Fibroblast of the aortic adventitia (primary cell): ENCODE measurements around the gene KLHL10. TPM values are rescaled to one million over a fixed set of nuclear protein-coding genes. Genes with fewer than 3 reads are reported as not detected.

Source experiments
- DNase-seq: peaks from one replicate; pipeline ENCODE4 v3.0.0-alpha.2; 2010; ENCODE audit warnings: low read depth
- H3K4me3 ChIP-seq: 2 replicates; pipeline ENCODE4 v1.5.1; 2011; ENCODE audit warnings: low read depth, mild to moderate bottlenecking, control low read depth, low read length, moderate library complexity
- total RNA-seq: library from RNA; depleted of rRNA; stranded (reverse); fragments of >200 nt; gene quantifications from 2 replicates; pipeline ENCODE4 v1.2.3, GENCODE V29; 2012; ENCODE audit warnings: low replicate concordance
- TF ChIP-seq, protein P1 (sequence below): IDR thresholded peaks from 2 replicates; pipeline ENCODE4 v1.5.1; 2011; ENCODE audit warnings: mild to moderate bottlenecking, low read length, control low read depth, inconsistent platforms; ENCODE audit not compliant: insufficient read depth

Gene KLHL10
- total RNA-seq, 1 donor: 0.09 TPM

DNA sequence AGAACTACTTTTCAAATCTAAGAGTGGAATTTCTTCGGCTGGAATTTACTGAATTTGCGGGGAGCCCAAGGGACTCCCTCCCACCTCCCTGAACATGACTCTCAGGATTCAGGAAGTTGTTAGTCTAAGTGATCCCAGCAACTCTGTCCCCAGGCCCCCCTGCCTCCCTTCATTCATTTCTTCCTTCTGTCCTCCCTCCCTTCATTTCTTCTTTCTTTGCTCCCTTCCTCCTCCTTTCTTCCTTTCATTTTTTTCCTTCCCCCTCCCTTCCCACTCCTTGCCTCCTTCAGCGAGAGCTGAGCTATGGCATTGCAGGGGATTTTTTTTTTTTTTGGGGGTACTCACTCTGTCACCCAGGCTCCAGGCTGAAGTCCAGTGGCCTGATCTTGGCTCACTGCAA is 40.2 kb upstream of the KLHL10 start:
- no peak overlapping the region for H3K4me3 ChIP-seq
- TF ChIP-seq, protein P1, sequence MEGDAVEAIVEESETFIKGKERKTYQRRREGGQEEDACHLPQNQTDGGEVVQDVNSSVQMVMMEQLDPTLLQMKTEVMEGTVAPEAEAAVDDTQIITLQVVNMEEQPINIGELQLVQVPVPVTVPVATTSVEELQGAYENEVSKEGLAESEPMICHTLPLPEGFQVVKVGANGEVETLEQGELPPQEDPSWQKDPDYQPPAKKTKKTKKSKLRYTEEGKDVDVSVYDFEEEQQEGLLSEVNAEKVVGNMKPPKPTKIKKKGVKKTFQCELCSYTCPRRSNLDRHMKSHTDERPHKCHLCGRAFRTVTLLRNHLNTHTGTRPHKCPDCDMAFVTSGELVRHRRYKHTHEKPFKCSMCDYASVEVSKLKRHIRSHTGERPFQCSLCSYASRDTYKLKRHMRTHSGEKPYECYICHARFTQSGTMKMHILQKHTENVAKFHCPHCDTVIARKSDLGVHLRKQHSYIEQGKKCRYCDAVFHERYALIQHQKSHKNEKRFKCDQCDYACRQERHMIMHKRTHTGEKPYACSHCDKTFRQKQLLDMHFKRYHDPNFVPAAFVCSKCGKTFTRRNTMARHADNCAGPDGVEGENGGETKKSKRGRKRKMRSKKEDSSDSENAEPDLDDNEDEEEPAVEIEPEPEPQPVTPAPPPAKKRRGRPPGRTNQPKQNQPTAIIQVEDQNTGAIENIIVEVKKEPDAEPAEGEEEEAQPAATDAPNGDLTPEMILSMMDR: no peak
- no peak for DNase-seq

DNA sequence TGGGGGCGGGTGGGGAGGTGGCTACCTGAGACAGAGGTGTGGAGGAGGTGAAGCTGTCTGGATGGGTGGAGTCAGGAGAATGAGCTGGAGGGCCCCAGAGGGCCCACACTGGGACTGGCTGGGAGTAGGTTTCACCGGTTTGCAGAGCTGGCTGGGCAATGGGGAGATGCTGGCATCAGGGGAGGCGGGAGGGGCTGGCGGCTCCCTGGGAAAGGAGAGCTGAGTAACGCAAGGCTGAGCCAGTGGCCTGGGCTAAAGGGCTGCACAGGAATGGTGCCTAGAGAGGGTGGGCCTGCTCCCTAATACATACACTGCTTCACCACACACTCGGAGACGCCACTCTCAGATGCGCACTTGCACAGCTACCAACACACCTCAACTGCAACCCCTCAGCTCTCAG is 38.3 kb upstream of the KLHL10 start:
- no peak for DNase-seq
- no peak overlapping the region for H3K4me3 ChIP-seq
- TF ChIP-seq, protein P1: no peak

DNA sequence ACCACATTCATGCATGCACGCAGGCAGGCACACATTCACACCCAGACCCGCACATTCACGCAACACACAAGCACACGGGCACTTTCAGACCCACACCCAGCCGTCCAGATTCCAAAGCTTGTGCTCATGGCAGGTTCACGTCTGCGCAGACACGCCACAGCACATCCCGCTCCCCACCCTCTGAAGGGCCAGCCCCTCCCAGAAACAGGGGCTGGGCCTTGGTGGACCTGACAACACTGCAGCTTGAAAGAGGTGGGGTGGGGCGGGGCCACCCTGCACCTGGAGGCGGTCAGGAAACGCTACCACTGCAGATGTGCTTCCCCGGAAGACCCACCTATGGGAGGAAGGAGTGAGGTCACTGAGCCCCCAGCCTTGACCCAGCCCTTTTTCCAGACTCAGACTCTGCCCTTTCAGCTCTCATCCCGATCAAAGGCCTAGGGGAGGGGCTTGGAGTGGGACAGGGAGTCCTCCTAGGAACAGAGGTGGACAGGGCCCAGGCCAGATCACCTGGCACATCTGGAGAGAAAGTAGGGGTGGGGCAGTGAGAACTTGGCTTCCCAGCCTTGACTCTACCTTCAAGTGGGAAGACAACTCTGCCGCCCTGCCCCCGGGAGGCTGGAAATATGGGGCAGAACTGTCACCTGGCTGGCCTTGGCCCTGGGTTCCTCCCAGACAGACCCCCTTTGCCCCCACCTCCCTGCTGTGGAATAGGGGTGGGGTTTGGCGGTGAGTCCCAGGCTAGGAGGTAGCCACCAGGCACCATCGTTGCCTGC is 36.8 kb upstream of the KLHL10 start:
- H3K4me3 ChIP-seq: no peak overlapping the region
- TF ChIP-seq, protein P1: no peak
- peak; percentile 59 for DNase-seq

DNA sequence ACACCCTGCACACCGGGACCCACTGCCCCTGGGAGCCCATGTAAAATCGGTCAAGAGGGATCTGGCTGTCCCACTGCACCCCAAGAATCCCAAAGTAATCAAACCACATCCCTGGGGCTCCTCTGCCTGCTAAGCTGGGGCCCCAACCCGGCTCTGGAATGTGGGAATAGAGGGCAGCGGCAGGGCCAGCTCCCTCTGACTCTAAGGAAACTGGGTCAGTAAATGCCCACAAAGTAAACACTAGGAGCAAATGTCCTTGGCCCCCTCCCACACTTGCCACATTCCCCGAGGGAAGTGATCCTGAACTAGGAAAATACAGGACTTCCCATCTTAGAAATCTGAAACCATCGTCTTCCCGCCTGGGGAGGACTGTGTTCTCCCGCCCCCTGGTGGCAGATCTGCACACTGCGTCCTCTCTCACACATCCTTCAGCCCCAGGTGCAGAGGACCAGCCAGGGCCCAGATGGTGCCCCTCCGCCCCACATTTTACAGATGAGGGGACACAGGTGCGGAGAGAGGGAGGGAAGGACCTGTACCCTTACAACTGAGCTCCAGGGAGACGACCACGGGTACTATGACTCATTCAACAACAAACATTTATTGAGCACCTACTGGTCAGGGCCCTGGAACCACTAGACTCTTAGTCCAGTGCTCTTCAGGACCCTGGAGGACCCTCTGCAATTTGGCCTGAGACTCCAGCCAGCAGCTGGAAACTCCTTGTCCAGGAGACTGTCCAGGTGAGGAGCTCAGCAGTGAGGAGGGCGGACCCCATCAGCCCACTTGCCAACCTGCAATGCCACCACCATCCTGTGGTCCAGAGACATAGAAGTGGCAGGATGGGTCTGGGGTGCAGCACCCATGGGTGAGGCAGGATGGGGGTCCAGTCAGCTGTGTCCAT is 36.0 kb upstream of the KLHL10 start:
- DNase-seq: peak; percentile 79
- TF ChIP-seq, protein P1: peak; percentile 98
- H3K4me3 ChIP-seq: no peak overlapping the region

DNA sequence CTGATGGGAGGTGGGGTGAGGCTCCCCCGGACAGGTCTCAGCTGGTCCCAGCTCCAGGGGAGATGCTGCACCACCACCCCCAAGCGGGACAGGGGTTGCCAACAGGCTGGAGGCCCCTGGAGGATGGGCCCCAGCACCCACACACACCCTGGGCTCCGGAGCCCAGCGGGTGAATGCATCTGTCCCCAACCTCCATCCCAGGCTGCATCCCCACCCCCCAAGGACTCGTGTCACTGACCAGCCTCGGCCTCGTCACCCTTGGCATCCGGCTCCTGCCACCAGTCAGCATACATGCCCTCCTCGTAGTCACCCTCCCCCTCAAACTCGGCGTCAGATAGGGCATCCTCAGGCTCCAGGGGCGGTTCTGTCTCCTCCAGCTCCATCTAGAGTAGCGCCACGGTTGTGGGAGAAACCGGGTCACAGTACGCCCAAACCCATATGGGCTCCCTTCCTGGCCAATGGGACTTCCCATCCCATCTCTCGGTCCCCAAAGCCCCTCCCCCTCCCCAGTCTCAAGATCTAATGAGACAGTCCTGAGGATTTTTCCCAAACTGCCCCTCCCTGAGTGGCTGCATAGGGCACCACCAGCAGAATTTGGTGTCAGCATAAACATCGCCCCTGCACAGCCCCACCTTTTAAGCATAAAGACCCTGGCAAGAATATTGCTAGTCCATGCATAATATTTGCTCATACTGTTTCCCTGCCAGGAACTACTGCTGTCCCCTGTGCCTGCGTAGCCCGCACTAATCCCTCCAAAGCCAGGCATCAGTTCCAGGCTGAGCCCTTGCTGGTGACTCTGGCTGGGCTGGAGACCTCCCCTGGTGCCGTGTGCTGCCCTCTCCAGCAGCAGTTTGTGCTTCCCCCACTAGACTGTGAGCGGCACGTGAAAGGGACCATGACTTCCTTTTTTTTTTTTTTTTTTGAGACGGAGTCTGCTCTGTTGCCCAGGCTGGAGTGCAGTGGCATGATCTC is 34.3 kb upstream of the KLHL10 start:
- TF ChIP-seq, protein P1: no peak
- no peak overlapping the region for H3K4me3 ChIP-seq
- DNase-seq: no peak
